Stimulated activated CD8-positive, alpha-beta memory T cell treated with anti-CD3 and anti-CD28 coated beads, Interleukin-12 subunit alpha, Interleukin-12 subunit beta, amount 100 ng/mL, for 24 hours (primary cell): Measurements from ENCODE around the gene RSPRY1.
"Not testable (repeated sequence)": the region's sequence is repeated elsewhere in the genome, so short reads cannot be mapped to it uniquely, and the experiment has no call there.

Source experiments
- DNase-seq: peaks from one replicate; pipeline ENCODE4 v3.0.0-alpha.2; 2020; ENCODE audit errors: extremely low read depth

Gene RSPRY1

DNA sequence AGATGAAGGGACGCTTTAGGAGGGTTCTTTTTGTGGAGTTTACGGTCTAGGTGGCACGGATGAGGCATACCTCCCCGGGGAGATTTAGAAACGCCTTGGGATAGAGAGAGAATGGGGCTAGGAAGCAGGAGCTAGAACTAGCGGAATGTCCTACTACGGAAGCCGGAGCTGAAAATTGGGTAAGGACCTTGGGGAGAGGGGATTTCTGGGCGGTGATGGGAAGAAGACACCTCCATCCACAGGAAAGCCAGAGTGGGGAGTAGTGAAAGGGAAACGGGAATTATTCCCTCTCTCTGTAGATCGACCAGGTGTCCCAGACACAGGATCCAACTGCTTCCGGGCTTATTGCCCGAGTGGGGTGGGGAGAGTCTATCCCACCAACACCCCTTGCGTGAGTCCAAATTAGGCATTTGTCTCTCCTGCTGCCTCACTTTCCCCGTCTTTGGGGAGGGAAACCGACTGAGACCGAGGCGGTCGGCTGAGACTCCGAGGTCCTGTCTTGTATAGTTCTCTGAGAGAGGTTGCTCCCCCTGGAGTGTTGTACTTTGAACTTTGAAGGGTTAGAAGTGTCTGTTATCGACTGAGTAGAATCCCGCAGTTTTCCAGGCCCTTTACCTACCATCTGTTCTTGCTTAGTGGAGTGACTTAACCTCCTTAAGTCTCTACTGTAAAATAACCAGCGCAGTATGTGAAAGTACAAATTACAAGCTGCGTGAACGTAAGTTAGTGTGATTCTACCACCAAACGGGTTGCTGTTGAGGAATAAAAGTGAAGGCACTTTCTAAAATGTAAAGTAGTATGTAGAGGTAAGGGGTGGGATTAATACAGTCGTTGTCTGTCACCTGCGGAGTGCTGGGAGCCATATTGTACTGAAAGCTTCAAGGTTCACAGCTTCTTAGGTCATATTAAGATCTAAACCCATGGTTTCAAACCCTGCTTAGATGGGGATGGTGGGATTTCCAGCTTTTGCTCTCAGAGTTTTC, 1.0 kb downstream of the RSPRY1 start:
- DNase-seq: no peak

DNA sequence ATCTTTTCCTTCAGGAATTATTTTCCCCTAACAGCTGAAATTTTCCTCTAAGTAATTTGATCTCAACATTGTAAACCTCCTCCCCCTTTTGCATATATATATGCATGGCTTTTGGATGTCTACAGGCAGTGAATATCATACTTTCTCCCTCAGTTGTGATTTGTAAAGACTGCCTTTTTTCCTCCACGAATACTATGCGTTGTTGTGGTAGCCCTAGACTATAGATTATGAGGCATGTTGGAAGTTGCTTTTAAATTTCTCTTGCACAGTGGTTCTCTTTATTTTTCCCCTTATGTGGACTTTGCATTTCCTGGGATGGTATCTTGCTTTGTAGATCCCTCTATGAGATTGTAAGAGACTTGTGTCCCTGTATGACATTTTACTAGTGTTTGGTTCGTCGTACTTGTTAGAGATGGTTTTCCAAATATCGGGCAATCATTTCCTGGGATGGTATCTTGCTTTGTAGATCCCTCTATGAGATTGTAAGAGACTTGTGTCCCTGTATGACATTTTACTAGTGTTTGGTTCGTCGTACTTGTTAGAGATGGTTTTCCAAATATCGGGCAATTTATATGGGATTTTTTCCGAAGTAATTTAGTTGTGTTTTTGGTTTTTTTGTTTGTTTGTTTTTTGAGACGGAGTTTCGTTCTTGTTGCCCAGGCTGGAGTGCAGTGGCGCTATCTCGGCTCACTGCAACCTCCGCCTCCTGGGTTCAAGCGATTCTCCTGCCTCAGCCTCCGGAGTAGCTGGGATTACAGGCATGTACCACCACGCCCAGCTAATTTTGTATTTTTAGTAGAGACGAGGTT, 2.0 kb downstream of the RSPRY1 start:
- not testable (repeated sequence) for DNase-seq

DNA sequence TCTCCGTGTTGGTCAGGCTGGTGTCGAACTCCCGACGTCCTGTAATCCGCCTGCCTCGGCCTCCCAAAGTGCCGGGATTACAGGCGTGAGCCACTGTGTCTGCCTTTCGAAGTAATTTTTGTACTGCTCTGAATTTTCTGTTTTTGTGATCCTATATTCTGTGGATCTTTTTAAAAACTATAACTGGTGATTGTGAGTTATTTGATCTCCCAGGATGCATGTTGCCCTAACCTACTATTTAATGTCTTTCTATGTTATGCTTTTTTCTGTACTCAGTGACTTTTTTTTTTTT, 2.5 kb downstream of the RSPRY1 start:
- no peak for DNase-seq

DNA sequence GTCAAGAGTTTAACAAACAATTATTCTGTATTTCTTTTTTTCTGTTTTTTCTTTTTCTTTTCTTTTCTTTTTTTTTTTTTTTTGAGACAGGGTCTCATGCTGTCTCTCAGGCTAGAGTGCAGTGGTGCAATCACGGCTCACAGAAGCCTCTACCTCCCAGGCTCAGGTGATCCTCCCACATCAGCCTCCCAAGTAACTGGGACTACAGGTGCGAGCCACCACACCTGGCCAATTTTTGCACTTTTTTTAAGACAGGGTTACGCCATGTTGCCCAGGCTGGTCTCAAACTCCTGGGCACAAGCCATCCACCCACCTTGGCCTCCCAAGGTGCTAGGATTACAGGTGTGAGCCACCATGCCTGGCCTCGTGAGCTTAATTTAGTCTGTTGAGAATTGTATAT, 3.4 kb downstream of the RSPRY1 start:
- DNase-seq: not testable (repeated sequence)

DNA sequence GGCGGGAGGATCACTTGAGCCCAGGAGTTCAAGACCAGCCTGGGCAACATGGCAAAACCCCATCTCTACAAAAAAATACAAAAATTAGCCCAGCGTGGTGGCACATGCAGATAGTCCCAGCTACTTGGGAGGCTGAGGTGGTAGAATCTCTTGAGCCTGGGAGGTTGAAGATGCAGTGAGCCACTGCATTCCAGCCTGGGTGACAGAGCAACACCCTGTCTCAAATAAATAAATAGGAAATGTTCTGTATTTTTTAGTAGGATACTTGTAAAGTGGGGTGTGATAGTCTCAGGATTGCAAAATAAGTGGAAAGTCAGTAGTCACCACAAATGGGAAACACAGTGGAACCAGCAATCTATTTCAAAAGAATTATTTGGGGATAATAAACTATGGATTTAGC, 4.0 kb downstream of the RSPRY1 start:
- no peak for DNase-seq

DNA sequence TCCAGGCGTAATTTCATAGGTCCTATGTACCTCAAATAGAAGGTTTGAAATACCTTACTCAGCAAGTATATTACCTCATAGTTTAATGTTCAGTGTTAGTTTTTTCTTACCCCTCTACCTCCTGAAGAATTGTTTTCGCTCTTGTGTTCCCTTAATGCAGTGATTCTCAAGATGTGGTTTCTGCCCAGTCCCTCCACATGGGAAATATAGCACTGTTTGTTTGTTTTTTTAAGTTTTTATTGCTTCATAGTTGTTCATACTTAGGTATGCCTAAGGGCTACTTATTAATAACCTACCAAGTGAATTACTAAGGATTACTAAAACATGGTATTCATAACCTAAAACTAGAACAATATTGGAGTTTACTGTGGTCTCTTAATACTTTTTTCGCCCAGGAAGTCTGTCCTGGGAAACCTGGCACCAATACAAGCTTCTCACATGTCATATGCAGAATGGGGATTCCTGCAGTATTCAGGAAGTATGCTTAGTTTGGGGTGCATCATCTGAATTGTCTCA, 5.0 kb downstream of the RSPRY1 start:
- no peak for DNase-seq

DNA sequence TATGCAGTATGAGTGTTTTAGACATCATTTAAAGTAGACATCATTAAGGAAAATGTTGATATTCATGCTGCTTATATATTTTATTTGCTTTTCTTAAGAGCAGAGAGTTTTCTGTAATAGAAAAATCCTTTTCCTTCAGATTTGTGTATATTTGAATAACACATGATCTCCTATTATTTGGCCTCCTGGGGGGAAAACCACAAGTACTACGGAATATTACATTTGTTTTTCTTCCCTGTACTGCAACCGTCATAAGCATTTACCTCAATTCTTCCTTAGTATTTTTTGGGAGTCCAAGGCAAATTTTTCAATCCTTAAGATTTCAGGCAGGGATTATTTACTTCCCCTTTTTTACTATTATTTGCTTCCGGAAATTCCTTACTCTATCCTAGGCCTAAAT, 6.0 kb downstream of the RSPRY1 start:
- DNase-seq: no peak

DNA sequence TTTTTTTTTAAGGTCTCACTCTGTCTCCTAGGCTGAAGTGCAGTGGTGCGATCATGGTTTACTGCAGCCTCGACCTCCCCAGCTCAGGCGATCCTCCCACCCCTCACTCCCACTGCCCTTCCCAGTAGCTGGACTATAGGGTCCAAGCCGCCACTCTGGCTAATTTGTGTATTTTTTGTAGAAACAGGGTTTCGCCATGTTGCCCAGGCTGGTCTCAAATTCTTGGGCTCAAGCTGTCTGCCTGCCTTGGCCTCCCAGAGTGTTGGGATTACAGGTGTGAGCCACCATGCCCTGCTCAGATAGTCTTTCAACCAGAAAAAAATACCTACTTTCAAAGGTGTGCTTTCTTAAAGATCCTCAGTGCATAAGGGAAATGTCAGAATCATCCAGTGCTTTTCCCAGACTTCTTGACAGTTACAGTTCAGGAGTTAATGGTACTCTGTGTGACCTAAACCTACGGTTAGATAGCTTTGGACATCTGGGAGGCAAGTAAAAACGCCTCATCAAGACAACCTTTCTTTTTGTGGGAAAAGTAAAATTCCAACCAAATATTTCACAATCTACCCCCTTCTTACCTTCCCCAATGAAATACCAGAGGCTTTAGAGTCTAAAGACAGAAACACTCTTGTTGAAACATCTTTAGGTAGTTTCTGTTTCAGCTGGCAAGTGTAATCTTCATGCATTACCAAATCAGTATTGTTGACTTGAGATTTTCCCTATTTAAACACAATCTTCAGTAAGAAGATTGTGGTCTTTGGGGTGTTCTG, 6.8 kb downstream of the RSPRY1 start:
- no peak for DNase-seq

DNA sequence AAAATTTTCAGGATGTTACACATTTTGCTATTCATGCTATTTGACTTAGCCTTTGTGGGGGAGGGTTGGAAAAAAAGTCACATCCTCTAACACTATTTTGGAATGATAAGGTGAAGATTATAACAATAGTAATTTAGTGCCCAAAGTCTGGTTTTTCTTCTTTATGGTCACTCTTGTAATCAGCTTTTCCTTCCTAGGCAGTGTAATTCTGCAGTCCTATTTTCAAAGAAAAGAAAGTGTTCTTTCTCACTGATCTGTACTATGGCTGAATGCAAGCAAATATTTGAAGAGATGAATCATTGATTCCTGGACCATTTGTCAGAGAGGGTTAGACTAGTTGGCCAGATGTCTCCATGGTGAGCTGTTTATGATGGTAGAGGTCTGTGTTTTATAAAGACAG, 8.4 kb downstream of the RSPRY1 start:
- no peak for DNase-seq

DNA sequence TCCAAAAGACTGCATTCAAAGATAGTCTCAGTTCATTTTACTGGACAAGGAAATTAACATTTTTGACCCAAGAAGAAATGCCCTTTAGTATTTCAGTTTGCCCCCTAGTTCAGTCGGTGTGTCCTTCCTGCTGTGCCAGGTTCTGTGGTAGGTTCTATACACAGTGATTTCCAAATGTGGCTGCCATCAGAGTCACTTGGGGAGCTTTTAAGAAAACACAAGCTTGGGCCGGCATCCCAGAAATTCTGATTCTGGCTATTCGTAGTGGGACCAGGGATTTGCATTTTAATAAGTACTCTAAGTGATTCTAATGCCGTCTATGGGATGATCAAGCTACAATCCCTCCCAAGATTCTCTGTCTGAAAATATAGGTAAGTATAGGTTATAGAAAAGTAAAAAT, 10.2 kb downstream of the RSPRY1 start:
- DNase-seq: no peak

DNA sequence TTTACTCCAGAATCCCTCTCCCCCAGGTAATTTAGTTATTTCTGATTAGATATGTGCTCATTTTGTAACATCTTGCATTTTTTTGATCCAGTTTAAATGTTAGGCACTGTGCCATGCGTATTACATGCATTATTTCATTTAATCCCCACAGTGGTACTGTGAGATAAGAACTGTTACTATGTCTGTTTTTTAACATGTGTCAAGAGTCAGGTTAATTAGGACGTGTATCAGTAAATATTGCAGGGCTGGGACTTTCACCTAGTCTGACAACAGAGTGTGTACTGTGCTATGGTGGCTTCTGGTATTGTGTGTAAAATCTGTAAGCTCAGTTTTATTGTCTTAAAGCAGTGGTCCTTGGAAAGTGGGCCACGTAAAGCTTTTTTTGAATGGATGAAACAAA, 10.6 kb downstream of the RSPRY1 start:
- DNase-seq: no peak

DNA sequence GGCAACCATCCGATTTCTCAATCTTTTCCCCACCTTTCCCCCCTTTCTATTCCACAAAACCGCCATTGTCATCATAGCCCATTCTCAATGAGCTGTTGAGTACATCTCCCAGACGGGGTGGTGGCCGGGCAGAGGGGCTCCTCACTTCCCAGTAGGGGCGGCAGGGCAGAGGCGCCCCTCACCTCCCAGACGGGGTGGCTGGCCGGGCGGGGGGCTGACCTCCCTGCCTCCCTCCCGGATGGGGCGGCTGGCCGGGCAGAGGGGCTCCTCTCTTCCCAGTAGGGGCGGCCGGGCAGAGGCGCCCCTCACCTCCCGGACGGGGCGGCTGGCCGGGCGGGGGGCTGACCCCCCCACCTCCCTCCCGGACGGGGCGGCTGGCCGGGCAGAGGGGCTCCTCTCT, 14.2 kb downstream of the RSPRY1 start:
- not testable (repeated sequence) for DNase-seq

DNA sequence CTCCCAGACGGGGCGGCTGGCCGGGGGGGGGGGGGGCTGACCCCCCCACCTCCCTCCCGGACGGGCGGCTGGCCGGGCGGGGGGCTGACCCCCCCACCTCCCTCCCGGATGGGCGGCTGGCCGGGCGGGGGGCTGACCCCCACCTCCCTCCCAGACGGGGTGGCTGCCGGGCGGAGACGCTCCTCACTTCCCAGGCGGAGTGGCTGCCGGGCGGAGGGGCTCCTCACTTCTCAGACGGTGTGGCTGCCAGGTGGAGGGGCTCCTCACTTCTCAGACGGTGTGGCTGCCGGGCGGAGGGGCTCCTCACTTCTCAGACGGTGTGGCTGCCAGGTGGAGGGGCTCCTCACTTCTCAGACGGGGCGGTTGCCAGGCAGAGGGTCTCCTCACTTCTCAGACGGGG, 14.8 kb downstream of the RSPRY1 start:
- DNase-seq: not testable (repeated sequence)

DNA sequence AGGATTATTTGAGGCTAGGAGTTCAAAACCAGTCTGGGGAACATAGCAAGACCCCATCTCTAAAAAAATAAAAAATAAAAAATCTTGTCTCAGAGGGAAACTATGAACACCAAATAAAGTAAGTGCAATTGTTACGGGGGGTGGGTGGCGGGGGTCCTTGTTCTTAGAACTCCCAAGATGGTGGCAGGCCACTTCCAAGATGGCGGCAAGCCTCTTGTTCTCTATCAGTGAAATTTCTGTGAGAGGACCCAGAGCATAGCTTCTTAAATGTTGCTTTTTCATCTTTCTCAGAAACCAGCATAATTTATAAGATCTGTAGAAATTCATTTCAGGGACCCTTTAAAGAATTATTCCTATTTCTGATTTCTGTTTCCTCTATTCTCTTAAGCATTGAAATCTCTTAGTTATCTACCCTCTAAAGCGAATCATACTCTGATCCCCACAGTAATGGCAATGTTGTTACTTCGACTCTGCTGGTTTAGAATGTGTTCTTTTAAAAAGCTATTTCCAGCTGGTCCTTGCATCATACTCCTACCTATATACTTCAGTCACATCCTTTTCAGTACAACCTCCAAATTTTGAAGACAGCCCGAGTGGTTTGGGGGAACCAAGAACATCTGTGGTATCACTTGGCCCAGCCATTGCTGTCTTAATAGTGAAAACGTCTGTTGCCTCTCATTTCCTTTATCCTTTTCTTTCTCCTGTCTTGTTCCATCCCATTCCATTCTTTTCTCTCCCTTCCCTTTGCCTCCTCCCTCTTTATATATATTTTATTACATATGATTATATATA, 16.2 kb downstream of the RSPRY1 start:
- DNase-seq: no peak

DNA sequence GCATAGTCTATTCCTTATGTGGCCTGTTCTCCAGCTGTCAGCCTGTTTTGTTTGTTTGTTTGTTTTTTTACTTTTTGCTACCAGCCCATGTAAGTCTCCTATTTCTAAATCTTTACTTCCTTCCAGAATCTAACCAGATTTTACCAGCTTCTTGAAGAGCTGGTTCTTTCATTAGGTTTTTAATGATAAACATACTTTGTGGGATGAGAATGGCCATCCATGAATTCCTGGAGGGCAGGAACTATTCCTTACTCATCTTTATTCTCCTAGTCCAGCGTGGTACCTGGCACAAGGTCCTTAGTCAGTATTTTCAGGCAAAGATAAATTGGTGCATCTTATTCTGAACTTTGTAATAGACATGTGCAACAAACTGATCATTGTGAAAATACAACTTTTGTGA, 17.3 kb downstream of the RSPRY1 start:
- DNase-seq: no peak

DNA sequence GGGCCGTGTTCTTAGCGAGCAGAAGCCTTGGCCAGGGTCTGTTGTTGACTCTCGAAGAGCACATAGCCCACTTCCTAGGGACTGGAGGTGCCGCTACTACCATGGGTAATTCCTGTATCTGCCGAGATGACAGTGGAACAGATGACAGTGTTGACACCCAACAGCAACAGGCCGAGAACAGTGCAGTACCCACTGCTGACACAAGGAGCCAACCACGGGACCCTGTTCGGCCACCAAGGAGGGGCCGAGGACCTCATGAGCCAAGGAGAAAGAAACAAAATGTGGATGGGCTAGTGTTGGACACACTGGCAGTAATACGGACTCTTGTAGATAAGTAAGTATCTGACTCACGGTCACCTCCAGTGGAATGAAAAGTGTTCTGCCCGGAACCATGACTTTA, 18.5 kb downstream of the RSPRY1 start:
- no peak for DNase-seq

DNA sequence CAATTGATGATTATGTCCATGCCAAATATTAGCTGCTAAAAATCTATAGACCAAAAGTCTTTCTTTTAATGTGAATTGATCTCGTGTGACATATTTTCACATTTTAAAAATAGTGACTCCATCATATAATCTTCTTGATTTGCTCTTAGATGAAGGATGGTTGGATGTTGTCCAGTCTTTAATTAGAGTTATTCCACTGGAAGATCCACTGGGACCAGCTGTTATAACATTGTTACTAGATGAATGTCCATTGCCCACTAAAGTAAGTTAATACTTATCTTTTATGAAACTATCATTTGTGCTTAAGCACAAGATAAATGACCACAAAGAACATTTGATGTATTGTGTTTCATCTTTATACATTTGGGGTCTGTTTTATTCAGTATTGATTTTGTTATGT, 22.8 kb downstream of the RSPRY1 start:
- DNase-seq: no peak

DNA sequence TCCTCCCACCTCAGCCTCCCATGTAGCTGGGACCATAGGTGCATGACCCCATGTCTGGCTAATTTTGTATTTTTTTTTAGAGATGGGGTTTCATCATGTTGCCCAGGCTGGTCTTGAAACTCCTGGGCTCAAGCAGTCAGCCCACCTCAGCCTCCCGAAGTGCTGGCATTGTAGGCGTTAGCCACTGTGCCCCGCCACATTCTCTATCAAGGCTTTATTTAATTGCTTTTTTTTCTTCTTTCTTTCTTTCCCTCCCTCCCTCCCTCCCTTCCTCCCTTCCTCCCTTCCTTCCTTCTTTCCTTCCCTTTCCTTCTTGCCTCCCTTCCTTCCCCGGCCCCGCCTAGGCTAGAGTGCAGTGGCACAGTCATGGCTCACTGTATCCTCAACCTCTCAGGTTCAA, 23.7 kb downstream of the RSPRY1 start:
- no peak for DNase-seq

DNA sequence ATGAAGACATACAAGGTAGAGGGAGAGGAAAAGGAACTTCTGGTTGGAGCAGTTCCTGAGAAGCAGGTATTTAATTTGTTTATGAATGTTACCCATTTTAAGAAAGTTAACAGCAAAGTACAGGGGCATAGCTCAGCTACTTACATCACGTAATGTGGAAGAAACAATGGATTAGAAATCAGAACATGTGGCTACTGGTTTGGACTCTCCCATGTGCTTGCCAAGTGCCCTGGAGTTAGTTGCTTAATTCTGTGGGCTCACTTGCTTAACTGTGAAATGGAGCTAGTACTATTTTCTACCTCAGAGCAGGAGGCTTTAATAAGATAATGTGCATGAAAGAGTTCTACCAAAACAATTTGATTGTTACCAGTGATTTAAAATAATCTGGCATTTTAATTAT, 27.3 kb downstream of the RSPRY1 start:
- no peak for DNase-seq

DNA sequence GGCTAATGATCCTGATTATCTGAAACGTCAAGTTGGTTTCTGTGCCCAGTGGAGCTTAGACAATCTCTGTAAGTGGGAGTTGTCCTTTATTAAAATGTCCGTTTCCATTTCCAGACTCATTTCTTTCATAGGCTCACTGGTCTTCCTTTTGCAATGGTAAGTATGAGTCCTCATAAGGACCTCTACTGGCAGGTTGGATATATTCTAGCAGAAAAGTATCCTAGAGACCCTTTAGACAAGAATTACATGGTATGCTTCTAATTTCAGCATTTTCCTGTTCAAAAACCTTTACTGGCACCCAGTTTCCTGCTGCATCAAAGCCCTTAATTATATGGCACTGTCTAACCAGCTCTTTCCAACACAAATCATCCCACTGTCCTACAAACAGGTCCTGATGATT, 30.8 kb downstream of the RSPRY1 start:
- no peak for DNase-seq

DNA sequence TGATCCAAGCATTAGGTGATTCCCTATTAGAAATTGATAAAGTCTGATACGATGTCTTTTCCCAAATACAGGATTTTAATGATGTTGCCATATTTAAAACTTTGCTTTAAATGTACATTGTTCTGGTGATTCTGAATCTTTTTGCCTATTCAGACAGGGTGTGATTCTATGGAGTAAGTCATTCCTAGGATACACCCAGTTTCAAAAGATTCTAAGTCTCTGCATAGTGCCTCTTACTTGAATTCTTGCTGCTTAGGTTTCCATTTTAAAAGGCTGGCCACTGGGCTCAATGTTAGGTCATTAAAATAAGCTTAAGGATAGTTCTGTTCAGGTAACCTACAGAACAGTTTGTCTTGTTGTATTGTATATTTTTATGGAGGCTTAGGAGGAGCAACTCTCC, 36.9 kb downstream of the RSPRY1 start:
- no peak for DNase-seq
